GM21717 (cell line): ENCODE measurements around the gene FFAR1.

Experiments used
- ATAC-seq: cut with Tn5 transposase; IDR thresholded peaks from one replicate; pipeline ENCODE4 v1.9.1; 2021; ENCODE audit warnings: mild to moderate bottlenecking, moderate library complexity; ENCODE audit not compliant: unreplicated experiment

FFAR1 gene, protein sequence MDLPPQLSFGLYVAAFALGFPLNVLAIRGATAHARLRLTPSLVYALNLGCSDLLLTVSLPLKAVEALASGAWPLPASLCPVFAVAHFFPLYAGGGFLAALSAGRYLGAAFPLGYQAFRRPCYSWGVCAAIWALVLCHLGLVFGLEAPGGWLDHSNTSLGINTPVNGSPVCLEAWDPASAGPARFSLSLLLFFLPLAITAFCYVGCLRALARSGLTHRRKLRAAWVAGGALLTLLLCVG (N-terminal part only)

DNA sequence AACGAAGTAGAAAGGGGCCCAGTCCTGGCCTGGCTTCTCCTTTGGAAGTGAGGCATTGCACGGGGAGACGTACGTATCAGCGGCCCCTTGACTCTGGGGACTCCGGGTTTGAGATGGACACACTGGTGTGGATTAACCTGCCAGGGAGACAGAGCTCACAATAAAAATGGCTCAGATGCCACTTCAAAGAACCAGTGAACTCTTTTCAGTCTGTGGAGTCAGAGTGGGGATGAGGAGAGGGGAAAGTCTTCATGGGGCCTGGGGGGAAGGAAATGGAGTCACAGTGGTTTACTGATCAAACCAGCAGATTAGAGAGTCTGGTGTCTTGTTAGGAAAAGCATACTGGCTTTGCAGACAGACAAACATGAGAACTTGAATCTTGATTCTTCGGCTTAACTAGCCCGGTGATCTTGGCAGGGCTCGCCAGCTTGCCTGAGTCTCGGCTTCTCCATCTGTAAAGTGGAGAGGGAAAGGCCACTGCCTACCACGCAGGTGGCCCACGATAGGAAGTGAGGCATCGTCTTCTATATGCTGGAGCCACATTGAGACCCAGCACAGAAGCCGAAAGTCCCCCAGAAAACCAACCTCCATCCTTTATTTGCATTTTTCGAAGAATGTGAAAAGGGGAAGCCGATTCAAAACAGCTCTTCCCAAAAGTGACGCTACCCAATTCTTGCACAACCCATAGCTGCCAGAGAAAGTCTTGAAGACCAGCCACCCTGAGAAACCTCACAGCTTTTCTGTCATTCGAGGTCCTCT lies at the start of gene FFAR1:
FFAR1 (plus strand) TSS at position 732 of the 759 bp plus-strand sequence. CDS start 3,650 bp downstream, outside the sequence.
- peak; percentile 44 for ATAC-seq

DNA sequence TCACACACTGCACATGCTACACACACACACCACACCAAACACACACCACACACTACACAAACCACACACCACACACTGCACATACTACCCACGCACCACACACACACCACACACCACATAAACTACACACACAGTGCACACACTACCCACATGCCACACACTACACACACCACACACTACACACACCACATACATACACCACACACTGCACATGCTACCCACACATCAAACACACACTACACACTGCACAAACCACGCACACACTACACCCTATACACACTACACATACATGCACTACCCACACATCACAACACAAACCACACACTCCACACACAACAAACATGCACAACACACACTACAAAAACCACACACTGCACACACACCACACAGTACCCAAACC lies 49.8 kb upstream of the FFAR1 start:
- no peak for ATAC-seq

DNA sequence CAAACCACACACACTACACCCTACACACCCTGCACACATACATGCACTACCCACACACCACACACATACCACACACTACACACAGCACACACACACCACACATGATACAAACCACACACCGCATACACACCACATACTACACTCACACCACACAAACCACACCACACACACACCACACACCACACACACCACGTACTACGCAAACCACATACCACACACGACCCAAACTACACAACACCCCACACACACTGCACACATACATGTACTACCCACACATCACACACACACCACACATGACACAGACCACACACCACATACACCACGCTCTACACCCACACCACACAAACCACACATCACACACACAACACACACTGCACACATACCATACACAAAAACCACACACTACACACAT lies 49.1 kb upstream of the FFAR1 start:
- ATAC-seq = no peak

DNA sequence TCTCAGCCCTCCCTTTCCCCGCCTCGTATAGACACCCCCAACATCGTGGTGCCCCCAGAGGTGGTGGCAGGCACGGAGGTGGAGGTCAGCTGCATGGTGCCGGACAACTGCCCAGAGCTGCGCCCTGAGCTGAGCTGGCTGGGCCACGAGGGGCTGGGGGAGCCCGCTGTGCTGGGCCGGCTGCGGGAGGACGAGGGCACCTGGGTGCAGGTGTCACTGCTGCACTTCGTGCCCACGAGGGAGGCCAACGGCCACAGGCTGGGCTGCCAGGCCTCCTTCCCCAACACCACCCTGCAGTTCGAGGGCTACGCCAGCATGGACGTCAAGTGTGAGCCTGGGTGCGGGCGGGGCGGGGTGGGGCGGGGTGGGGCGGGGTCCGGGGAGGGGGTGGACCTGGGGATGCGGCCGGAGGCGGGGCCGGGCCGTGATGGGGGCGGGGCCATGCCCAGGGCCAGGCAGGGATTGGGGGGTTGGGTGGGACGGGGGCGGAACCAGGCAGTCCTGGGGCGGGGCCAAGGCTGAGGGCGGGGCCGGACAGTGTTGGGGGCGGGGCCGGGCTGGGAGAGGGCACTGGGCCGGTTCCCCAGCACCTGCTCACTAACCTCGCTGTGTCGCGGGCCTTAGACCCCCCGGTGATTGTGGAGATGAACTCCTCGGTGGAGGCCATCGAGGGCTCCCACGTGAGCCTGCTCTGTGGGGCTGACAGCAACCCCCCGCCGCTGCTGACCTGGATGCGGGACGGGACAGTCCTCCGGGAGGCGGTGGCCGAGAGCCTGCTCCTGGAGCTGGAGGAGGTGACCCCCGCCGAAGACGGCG lies 48.0 kb upstream of the FFAR1 start:
- ATAC-seq = no peak

DNA sequence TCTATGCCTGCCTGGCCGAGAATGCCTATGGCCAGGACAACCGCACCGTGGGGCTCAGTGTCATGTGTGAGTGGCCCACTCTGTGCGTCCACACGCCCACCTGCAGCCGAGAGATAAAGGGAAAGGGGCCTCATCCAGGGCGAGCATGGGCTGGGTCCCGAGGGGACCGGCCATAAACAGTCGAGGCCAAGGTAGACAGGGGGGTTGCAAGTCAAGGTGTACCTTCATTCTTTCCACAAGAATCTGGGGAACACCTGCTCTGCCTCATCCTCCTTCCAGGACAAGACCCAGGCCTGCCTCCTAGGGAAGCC lies 47.4 kb upstream of the FFAR1 start:
- ATAC-seq = no peak

DNA sequence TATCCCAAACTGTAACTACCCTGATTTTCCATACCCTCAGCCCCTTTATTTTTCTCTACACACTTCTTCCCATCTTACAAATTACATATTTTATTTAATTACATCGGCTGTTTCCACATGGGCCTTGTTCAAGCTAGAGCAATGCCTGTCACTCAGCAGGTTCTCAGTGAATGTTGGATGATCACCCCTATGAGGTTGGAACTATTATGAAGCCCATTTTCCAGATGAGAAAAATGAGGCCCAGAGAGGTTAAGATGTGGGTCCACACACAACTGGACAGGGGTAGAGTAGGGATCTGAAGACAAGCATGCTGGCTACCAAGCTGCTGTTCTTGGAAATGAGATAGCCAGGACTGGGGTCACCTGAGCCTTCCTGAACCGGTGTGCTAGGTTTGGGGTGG lies 45.7 kb upstream of the FFAR1 start:
- no peak for ATAC-seq

DNA sequence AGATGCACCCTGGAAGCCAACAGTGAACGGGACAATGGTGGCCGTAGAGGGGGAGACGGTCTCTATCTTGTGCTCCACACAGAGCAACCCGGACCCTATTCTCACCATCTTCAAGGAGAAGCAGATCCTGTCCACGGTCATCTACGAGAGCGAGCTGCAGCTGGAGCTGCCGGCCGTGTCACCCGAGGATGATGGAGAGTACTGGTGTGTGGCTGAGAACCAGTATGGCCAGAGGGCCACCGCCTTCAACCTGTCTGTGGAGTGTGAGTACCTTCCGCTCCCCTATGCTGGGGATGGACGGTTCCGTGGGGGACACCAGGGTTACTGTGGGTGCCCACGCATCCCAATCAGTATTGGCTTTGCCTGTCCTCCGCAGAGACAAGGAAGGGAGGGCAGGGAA lies 45.3 kb upstream of the FFAR1 start:
- no peak for ATAC-seq

DNA sequence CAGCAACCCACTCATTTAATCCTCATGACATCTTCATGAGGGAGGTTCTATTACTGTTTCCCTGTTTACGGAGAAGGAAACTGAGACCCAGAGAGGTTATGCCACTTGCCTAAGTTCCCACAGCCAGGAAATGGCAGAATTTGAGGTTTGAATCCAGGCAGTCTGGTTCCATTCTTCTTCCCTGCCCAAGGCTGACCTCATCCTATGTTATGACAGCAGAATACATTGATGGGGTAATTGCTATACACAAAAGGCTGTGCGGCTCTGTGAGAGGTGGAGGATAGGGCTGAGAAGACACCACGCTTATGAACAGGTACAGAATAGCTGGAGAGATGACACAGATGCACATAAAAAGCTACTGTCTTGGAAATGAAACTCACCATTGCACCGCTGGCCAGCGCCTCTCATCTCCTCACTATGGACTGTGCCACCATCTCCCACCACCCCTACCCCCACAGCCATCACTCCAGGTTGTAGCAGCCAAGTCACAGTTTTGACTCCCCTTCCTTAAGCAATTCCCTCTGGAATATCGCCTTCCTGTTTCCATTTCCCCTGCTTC lies 44.3 kb upstream of the FFAR1 start:
- ATAC-seq = no peak

DNA sequence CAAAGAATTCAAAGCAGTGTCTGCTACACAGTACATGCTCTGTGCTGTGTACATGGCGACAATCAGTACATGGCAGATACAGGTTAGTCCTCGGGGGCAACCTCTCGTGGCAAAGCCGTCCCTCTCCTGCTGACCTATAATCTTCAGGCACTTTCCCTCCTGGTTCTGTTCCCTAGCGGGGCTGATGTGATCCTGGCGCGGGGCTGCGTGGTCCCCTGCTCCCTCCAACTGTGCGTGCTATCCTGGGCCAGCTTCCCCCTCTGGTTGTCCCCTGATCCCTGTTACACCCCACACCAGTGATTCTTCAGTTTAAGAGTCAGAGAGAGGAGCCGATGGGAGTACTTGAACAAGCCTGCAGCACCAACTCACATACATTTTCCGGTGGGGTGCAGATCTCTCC lies 43.7 kb upstream of the FFAR1 start:
- no peak for ATAC-seq

DNA sequence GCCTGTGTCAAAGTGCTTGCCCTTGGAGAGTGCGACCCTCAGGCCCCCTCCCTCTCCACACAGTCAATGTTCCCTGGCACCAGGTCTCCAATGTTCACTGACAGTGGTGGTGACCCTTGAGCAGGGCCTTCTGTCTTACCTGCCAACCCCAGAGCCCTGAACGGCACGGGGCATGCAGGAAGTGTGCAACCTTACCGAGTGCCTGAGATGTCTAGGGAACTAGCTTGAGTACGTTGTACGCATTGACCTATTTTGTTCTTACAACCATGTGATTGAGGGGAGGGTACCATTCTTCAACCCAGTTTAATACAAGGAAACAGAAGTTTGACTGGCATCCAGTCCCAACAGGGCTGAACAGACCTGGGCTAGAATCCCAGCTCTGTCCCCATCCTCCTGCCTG lies 42.5 kb upstream of the FFAR1 start:
- no peak for ATAC-seq

DNA sequence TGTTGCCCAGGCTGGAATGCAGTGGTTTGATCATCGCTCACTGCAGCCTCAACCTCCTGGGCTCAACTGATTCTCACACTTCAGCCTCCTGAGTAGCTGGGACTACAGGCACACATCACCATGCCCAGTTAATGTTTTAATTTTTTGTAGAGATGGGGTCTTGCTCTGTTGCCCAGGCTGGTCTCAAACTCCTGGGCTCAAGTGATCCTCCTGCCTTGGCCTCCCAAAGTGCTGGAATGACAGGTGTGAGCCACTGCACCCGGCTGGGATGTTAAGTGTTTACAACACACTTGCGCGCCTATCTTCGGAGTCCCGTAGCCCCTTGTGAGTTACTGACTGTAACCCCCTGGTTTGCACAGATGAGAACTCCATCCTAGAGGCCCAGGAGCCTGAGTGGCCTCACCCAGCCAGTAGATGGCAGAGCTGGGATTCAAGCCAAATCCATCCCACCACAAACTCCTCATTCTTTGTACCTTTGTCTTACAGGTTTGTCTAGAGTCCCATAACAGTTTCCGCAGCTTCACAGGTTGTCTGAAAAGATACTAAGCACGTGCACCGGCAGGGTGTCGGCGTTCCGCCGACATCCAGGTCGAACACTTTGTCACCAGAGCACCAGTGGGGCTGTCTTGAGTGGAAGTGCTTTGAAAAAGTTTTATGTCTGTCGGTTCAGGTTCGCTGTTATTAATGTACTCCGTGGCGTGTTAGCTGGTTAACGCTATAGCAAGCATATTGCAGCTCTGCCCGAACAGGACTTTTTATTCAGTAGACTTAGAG lies 41.0 kb upstream of the FFAR1 start:
- no peak for ATAC-seq

DNA sequence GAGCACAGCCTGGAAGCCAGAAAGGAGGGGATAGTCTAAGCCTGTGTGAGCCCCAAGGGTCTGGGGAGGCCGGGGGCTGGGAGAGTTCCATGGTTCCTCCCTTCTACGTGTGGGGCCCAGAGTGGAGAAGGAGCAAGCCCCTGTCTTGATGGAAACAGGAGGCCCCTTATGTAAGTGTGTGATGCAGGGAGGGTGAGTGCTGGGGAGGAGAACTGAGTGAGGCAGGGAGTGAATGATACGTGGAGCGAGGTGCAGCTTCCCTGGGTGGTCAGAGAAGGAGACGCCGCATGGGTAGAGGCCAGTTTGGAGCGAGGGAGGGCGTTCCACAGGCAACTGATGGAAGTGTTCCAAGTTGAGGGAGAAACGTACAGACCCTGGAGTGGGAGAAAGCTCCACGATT lies 39.8 kb upstream of the FFAR1 start:
- ATAC-seq = no peak

DNA sequence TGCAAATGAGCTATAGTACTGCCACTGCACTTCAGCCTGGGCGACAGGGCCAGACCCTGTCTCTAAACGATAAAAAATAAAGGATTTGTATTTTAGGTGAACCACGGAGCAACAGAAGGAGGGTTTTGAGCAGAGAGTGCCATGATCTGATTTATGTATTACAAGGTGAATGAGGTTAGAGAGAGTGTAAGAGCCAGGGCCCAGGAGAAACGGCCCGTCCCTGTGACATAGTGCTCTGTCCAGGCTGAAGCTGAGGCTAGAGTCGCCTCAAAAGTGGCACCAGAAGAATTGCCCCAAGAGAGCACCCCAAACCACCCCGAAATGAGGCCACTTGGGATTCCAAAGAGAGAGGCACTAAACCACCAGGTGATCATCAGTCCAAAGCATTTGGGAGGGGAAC lies 38.8 kb upstream of the FFAR1 start:
- ATAC-seq = no peak

DNA sequence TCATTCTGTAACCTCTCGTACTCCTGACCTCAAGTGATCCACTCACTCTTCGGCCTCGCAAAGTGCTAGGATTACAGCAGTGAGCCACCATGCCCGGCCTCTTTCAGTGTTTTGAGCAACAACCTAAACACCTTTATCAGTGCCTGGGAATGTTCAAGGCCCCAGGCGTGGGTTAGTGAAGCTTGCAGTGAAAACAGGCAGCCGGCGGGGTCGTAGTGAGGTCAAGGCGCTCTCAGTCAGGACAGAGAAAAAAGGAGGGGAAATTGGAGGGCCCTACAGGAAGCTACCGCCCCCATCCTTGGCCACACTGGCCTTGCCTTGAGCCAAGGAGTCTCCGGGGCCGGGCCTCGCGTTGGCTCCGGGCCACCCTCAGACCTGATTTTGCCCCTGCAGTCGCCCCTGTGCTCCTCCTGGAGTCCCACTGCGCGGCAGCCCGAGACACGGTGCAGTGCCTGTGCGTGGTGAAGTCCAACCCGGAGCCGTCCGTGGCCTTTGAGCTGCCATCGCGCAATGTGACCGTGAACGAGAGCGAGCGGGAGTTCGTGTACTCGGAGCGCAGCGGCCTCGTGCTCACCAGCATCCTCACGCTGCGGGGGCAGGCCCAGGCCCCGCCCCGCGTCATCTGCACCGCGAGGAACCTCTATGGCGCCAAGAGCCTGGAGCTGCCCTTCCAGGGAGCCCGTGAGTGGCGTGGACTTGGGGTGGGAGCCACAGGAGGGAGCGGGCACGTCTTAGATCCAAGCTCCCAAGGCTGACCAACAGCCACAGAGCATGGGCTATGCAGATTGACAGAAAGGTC lies 38.0 kb upstream of the FFAR1 start:
- ATAC-seq = no peak

DNA sequence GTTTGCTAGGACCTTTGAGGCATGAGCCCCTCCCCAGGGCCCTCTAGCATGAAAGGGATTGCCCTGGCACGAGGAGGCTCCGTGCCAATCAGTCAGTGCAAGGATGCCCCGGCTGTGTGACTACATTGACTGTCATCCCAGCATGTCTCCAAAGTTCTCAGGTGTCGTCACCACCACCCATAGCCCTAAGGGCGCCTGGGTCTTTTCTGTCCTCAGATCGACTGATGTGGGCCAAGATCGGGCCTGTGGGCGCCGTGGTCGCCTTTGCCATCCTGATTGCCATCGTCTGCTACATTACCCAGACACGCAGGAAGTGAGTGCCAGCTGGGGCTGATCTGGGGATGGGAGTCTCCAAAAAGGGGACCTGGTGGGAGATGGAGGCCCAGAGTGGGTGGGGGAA lies 37.4 kb upstream of the FFAR1 start:
- ATAC-seq = no peak

DNA sequence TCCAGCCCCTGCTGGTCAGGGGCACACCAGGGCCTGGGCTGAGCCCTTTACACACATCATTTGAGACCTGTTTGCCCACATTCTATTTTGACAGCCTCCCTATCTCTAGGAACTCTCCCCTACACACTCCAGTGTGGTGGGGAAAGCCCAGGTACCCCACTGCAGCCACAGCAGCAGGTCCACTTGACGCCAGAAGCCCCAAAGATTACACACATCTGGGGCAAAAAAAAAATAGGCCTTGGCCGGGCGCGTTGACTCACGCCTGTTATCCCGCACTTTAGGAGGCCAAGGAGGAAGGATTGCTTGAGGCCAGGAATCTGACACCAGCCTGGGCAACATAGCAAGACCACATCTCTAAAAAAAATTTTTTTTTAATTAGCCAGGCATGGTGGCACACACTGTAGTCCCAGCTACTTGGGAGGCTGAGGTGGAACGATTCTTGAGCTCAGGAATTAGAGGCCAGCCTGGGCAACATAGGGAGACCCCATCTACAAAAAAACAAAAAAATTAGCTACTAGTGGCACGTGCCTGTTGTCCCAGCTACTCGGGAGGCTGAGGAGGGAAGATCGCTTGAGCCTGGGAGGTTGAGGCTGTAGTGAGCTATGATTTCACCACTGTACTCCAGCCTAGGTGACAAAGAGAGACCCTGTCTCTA lies 36.8 kb upstream of the FFAR1 start:
- no peak for ATAC-seq

DNA sequence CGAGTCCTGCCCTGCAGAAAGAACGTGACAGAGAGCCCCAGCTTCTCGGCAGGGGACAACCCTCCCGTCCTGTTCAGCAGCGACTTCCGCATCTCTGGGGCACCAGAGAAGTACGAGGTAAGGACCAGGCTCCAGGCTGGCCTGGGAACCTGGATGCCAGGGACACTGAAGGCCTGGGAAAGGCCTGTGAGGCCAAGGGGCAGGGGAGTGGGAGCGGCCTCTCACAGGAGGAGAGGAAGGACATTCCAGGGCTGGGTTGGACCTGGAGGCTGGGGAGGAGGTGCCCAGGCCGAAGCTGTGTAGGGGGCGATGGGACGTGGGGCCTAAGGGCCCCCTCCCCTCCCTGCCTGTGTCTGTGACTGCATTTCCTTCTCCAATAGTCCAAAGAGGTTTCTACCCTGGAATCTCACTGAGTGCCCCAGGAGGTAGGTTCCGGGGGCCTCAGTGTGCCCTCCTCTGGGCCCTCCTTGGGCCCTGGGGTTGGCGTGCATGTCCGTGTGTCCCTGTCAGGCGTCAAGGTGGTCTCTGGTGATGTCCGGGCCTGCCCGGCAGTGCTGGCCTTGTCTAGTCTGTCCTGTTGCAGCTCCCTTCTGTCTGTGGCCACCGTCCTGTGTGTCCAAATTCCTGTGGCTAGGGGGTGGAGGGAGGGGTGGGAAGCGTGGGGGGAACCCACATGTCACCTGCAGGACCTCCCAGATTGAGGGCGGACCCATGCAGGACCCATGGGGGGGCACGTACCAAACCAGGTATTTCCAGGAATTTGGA lies 35.6 kb upstream of the FFAR1 start:
- ATAC-seq = no peak

DNA sequence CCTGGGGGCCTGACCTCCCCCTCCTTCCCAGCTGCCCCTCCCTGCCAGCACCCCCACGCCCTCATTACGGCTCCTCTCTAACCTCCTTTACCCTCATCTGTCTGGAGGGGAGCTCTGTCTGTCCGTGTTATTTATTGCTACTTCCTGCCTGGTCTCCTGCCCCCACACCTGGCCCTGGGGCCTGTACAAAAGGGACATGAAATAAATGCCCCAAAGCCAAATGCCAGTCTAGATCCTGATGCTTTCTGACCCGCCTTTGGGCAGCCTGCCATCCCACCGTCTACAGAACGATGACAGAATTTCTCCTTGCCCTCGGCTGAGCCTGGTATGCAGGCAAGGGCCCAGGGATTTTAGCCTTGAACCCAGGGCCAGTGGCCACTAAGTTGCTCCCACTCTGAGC lies 34.1 kb upstream of the FFAR1 start:
- ATAC-seq = no peak

DNA sequence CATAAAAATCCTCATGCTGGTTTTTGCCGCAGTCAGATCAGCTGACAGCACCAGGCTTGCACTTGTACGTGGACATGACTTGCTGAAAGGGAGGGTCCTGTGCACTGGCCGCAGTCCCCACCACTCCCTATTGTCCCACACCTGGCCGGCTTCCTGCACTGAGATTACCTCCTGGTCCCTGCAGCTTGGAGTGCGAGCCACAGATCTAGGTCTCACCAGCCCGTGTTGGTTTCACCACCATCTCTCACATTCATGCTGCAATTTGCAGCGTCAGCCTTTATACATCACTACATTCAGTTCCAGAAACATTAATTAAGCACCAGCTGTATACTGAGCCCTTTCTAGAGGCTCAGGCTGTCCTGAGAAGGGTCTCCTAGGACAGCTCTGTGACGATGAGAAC lies 33.7 kb upstream of the FFAR1 start:
- ATAC-seq = no peak
